HCT116 (cell line): ENCODE results near the gene SMYD3.

Experiments used
- CBX3 ChIP-seq: IDR thresholded peaks from 2 replicates; pipeline ENCODE4 v1.6.1; 2012; ENCODE audit warnings: low read depth
- CTCF ChIP-seq, 3 experiments: fragments of 200-600 bp in 1 of 3; sonication (generic) in 1 of 3; IDR thresholded peaks in 2 of 3; conservative IDR thresholded peaks in 1 of 3; 2 replicates each; pipeline ENCODE4 v1.5.1; 2012 to 2017; ENCODE audit warnings: low read depth in 2 of 3, low read length in 2 of 3, antibody characterized with exemption in 1 of 3, borderline replicate concordance in 1 of 3, control low read depth in 1 of 3, mild to moderate bottlenecking in 1 of 3, mixed read lengths in 1 of 3, mixed run types in 1 of 3, moderate library complexity in 1 of 3; ENCODE audit not compliant: insufficient read depth in 1 of 3
- EZH2phosphoT487 ChIP-seq: fragments of 200-600 bp; IDR thresholded peaks from 2 replicates; pipeline ENCODE4 v1.6.1; 2018; ENCODE audit warnings: antibody characterized with exemption, borderline replicate concordance
- POLR2A ChIP-seq: IDR thresholded peaks from 2 replicates; pipeline ENCODE4 v1.7.0; 2011; ENCODE audit warnings: borderline replicate concordance; ENCODE audit not compliant: insufficient read depth, insufficient read length; ENCODE audit errors: extremely low read depth

- TF ChIP-seq CBX3 (no peak), POLR2A (no peak), CTCF (IDR thresholded peaks at IDR 0.05 in 2 of 3, conservative IDR thresholded peaks at IDR 0.05 in 1 of 3; ENCODE audit: borderline replicate concordance in 1 of 3, insufficient read depth in 1 of 3, low read depth in 2 of 3, low read length in 2 of 3) (no peak), EZH2phosphoT487 (no peak)
These were observed 795.8 kb downstream of the SMYD3 start for GRCh38 chr1:245710961-245711903.
